H1 (cell line): ENCODE data around the gene SNRK.

Experiments
- EZH2 ChIP-seq: fragments of 200-600 bp; sonication (generic); IDR thresholded peaks from 2 replicates; pipeline ENCODE4 v1.7.1; 2012; ENCODE audit warnings: low read depth, mild to moderate bottlenecking, moderate library complexity, low read length, inconsistent platforms; ENCODE audit not compliant: severe bottlenecking
- FOSL1 ChIP-seq: IDR thresholded peaks from 2 replicates; pipeline ENCODE4 v1.6.1; 2011; ENCODE audit warnings: mild to moderate bottlenecking, low read depth, low read length, moderate library complexity; ENCODE audit not compliant: insufficient read depth
- POLR2A ChIP-seq, 2 experiments: IDR thresholded peaks; 1 replicate in 1 of 2; 2 replicates in 1 of 2; pipeline ENCODE4 v1.6.1; 2011; ENCODE audit warnings: low read depth in 2 of 2, low read length in 2 of 2, mild to moderate bottlenecking in 2 of 2; ENCODE audit errors: control extremely low read depth in 1 of 2
- TF ChIP-seq, protein P1 (sequence below), 3 experiments: IDR thresholded peaks; 1 replicate in 2 of 3; 2 replicates in 1 of 3; pipeline versions ENCODE4 v1.5.1 to v1.6.1; 2011; ENCODE audit warnings: low read length in 3 of 3, mild to moderate bottlenecking in 3 of 3, inconsistent platforms in 2 of 3, low read depth in 1 of 3, moderate library complexity in 1 of 3; ENCODE audit not compliant: insufficient read depth in 1 of 3; ENCODE audit errors: control extremely low read depth in 1 of 3

DNA sequence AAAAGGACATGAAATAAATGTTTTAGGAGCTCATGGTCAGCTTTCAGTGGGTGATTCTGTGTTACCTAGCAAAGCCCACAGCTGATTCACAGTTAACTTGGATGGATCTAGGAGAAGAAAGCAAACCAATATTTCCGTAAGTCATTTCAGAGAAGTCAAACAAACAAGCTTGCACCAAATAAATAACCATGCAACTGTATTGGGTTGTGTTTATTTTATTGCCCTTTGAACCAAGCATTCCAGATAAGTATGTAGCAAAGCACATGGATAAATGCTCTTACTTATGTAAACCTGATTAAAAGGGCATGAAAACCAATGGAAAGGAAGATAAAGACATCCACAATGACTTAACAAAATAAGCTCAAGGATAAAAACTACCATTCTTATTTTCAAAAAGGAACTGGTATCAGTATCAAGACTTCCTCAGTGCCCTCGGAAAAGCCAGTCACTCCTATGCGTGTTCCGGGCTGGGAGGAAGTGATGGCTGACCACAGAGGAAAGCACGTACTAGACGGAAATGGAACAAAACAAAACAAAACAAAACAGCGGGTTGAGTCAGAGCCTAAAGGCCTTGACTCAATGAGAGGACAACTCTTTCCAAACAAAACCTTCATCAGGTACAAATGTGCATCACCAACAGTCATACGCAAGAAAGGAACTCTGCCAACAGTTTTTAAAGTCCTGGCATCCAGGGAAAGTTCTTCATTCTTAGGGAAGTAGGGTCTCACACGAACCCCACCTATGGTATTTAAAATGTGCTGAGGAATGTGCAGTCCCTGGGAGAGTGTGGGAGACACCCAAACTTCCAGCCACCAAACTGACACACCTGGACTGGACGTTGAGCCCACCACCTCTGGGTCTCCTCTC is 103.3 kb downstream of the SNRK start:
- TF ChIP-seq POLR2A (IDR thresholded peaks at IDR 0.05; ENCODE audit: control extremely low read depth in 1 of 2, low read depth in 2 of 2, low read length in 2 of 2) (no peak), EZH2 (no peak), FOSL1 (no peak)
- TF ChIP-seq, protein P1, sequence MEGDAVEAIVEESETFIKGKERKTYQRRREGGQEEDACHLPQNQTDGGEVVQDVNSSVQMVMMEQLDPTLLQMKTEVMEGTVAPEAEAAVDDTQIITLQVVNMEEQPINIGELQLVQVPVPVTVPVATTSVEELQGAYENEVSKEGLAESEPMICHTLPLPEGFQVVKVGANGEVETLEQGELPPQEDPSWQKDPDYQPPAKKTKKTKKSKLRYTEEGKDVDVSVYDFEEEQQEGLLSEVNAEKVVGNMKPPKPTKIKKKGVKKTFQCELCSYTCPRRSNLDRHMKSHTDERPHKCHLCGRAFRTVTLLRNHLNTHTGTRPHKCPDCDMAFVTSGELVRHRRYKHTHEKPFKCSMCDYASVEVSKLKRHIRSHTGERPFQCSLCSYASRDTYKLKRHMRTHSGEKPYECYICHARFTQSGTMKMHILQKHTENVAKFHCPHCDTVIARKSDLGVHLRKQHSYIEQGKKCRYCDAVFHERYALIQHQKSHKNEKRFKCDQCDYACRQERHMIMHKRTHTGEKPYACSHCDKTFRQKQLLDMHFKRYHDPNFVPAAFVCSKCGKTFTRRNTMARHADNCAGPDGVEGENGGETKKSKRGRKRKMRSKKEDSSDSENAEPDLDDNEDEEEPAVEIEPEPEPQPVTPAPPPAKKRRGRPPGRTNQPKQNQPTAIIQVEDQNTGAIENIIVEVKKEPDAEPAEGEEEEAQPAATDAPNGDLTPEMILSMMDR (IDR thresholded peaks at IDR 0.05; ENCODE audit: control extremely low read depth in 1 of 3, insufficient read depth in 1 of 3, low read depth in 1 of 3, low read length in 3 of 3) = no peak
